ENCODE measurements around the gene NCEH1. TPM values are rescaled to one million over a fixed set of nuclear protein-coding genes. Genes with fewer than 3 reads are reported as not detected.

The NCEH1 gene
- total and polyA plus RNA-seq, 5 experiments from 2014 or later, result 1.9 to 5.9 (median 3.4) TPM

DNA sequence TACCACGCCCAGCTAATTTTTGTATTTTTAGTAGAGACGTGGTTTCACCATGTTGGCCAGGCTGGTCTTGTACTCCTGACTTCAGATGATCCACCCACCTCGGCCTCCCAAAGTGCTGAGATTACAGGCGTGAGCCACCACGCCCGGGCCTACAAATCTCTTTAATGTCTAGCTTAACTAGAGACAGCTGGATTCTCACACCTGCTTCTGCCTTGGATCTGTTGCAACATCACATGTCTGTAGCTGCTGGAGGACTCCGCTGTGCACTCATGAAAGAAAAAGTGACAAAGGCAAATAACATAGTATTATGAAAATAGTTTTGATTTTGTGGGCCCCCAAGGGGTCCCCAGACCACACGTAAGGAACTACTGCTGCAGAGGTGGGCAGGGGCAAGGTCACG is 85.9 kb downstream of the NCEH1 start:
- DNase-seq, result no peak
- no peaks in the 10 kb centered on the region for H3K27me3 Mint-ChIP-seq
- H3K27ac Mint-ChIP-seq, result no peak overlapping the region
- POLR2A ChIA-PET, result interaction anchor here (0.6 to 0.8 kb wide), 2 partner anchors 14 to 49 kb away, joined by 4 read pairs; no protein-coding TSS in a partner anchor
- peaks cover 0 to 2% (median 0%) of the 10 kb centered on the region in 9 donors for H3K9me3 Mint-ChIP-seq
- peaks cover 0 to 5% (median 4%) of the 10 kb centered on the region in 3 donors for H3K36me3 Mint-ChIP-seq
- no peak overlapping the region for H3K4me3 Mint-ChIP-seq
- no peak for ATAC-seq
- peaks cover 0 to 7% (median 2%) of the 10 kb centered on the region in 4 donors for H3K4me1 Mint-ChIP-seq

DNA sequence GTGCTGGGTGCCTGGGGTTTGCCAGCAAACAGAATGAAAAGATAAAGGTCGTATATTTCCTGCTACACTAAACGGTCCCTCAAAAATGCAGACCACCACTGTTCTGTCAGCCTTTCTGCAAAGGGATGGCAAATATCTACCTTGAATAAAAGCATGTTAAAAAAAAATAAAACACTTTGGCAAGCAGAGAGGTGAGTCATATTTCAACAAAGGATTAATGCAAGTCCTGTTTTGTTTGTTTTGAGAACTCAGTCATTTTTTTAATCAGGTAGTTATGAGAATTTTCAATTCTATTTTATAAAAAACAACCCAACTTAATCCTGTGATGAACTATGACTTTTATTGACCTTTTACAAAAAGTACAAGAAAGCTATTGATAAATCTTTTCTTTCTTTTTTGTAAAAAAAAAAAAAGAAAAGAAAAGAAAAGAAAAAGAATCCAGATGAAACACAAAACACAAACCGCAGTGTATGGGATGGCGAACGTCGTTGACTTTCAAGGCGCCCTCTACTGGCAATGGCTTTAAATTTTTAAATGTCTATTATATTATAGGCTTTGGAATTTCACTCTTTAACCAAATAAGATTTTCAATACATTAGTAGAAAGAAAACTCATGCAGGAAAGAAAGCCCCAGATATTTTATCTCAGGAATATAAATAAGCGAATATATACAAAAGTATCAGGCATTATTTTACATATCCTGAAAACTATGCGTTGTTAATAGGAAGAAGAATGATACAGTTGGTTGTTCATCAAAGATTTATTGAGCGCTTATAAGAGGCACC is 87.8 kb downstream of the NCEH1 start:
- H3K4me3 Mint-ChIP-seq, result peak overlapping the region in 8 of 10 donors; percentile 31 to 74 (median 48)
- H3K4me1 Mint-ChIP-seq, result peaks cover 0 to 7% (median 2%) of the 10 kb centered on the region in 4 donors
- peak in 8 of 10 donors; percentile 12 to 42 (median 33) for DNase-seq
- H3K9me3 Mint-ChIP-seq, result peaks cover 0 to 4% (median 0%) of the 10 kb centered on the region in 9 donors
- H3K27ac Mint-ChIP-seq, result peak overlapping the region in 2 of 10 donors; percentile 12 to 13
- peak; percentile 56 to 63 for ATAC-seq
- H3K36me3 Mint-ChIP-seq, result peaks cover 0 to 6% (median 5%) of the 10 kb centered on the region in 3 donors
- POLR2A ChIA-PET, result interaction anchor here (0.6 kb wide), 1 partner anchor 15 kb away, joined by 4 read pairs; no protein-coding TSS in a partner anchor
- no peaks in the 10 kb centered on the region for H3K27me3 Mint-ChIP-seq

DNA sequence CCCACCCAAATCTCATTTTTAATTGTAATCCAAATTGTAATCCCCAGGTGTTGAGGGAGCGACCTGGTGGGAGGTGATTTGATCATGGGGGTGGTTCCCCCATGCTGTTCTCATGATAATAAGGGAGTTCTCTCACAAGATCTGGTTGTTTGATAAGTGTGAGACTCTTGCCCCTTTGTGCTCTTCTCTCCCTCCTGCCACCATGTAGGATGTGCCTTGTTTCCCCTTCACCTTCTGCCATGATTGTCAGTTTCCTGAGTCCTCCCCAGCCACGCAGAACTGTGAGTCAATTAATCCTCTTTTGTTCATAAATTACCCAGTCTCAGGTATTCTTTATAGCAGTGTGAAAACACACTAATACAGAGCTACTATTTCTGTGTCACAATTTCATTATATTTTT is 88.7 kb downstream of the NCEH1 start:
- POLR2A ChIA-PET, result no interaction called here
- Mint-ChIP-seq H3K27ac (peak overlapping the region in 2 of 10 donors; percentile 8 to 50), H3K4me3 (no peak overlapping the region), H3K27me3 (no peaks in the 10 kb centered on the region), H3K36me3 (peaks cover 0 to 6% (median 5%) of the 10 kb centered on the region in 3 donors), H3K4me1 (peaks cover 0 to 7% (median 3%) of the 10 kb centered on the region in 4 donors), H3K9me3 (peaks cover 0 to 4% (median 0%) of the 10 kb centered on the region in 9 donors)
- ATAC-seq (no peak), DNase-seq (no peak)

DNA sequence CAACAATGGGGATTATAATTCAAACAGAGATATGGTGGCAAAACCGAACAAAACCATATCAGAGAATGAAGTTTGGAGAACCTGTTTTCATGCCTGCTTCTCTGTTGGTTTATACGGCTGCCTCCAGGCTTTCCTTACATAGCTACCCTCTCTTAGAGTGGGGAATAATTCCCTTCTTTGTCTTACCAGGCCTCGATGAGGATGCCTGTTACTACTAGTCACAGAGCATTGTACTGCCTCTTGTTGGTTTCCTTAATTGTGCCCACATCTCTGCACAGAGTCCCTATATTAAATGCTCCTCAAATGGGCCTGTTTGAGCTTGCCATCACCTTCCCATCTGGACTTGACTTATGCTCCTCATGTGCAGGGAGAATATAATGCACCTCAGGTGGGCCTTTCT is 92.9 kb downstream of the NCEH1 start:
- ATAC-seq (no peak), DNase-seq (no peak)
- H3K27me3 Mint-ChIP-seq, result no peaks in the 10 kb centered on the region
- H3K9me3 Mint-ChIP-seq, result peaks cover 0 to 4% (median 0%) of the 10 kb centered on the region in 9 donors
- H3K4me3 Mint-ChIP-seq, result no peak overlapping the region
- POLR2A ChIA-PET, result no interaction called here
- peaks cover 0 to 6% (median 5%) of the 10 kb centered on the region in 3 donors for H3K36me3 Mint-ChIP-seq
- peaks cover 5 to 23% (median 20%) of the 10 kb centered on the region in 4 donors for H3K4me1 Mint-ChIP-seq
- peak overlapping the region in 1 of 10 donors; percentile 54 for H3K27ac Mint-ChIP-seq

DNA sequence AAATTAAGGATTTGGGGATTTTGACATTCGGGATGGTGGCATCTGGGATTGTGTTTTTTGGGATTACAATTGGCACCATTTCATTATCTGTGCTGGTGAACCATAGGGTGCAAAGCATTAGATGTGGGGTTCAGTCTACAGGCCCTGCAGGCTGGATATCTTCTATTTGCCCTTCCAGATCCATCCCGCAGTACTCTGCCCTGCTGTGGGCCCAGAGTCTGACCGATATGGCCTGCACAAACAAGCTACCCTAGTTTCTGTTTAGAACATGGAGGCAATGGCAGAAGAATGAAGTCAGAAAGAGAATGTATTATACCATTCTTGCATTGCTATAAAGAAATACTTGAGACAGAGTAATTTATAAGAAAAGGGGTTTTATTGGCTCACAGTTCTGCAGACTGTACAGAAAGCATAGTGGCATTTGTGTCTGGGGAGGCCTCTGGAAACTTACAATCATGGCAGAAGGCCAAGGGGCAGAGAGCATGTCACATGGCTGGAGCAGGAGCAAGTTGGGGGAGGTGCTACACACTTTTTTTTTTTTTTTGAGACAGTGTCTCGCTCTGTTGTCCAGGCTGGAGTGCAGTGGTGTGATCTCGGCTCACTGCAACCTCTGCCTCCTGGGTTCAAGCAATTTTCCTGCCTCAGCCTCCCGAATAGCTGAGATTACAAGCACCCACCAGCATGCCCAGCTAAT is 93.7 kb downstream of the NCEH1 start:
- DNase-seq, result no peak
- POLR2A ChIA-PET, result no interaction called here
- Mint-ChIP-seq H3K36me3 (peaks cover 0 to 6% (median 5%) of the 10 kb centered on the region in 3 donors), H3K4me3 (peak overlapping the region in 3 of 10 donors; percentile 20 to 26 (median 22)), H3K27me3 (no peaks in the 10 kb centered on the region), H3K9me3 (peaks cover 0 to 4% (median 0%) of the 10 kb centered on the region in 9 donors), H3K27ac (peak overlapping the region in 3 of 10 donors; percentile 14 to 74 (median 61)), H3K4me1 (peaks cover 5 to 20% (median 17%) of the 10 kb centered on the region in 4 donors)
- no peak for ATAC-seq

DNA sequence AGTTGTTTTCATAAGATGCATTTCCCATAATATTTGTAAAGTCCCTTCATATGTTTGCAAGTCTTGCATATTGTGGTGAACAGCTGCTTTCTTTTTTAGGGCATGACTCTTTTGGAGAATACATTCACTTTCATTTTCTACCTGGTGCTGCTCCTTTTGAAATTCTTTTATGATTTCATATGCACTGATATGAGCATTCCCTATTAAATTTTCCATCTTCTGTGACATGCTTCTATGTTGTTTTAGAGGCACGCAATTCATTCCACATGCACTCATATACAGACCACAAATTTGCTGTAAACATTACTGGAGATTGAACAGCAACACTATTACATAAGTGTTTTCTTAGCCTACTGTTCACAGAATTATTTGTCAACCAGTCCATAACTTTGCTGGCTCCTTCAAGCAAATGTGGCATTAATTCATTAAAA is 94.8 kb downstream of the NCEH1 start:
- H3K4me3 Mint-ChIP-seq, result peak overlapping the region in 9 of 10 donors; percentile 7 to 78 (median 72)
- DNase-seq (no peak), ATAC-seq (no peak)
- H3K4me1 Mint-ChIP-seq, result peaks cover 5 to 19% (median 17%) of the 10 kb centered on the region in 4 donors
- peaks cover 0 to 6% (median 6%) of the 10 kb centered on the region in 3 donors for H3K36me3 Mint-ChIP-seq
- POLR2A ChIA-PET, result no interaction called here
- H3K27me3 Mint-ChIP-seq, result no peaks in the 10 kb centered on the region
- peak overlapping the region in 9 of 10 donors; percentile 9 to 76 (median 60) for H3K27ac Mint-ChIP-seq
- peaks cover 0 to 6% (median 2%) of the 10 kb centered on the region in 9 donors for H3K9me3 Mint-ChIP-seq

DNA sequence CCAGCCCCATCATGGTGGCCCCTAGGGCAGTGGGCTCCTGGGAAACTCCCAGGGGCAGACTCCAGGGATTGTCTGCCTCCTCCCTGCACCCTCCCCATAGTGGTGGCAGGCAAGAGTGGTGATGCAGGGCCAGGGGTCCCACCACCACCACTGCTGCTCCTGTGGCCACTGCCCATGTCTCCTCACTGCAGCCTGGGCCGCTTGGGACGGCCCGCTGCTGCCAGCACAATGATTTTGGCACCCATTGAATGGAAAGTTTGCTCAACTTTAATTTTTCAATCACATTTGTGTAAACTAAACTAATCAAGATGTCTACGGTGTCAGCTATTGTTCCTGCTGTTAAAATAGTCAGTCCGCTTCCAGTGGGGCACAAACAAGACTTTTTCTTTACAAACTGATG is 95.6 kb downstream of the NCEH1 start:
- DNase-seq (no peak), ATAC-seq (no peak)
- Mint-ChIP-seq H3K27me3 (no peaks in the 10 kb centered on the region), H3K27ac (peak overlapping the region in 2 of 10 donors; percentile 38 to 39), H3K4me3 (peak overlapping the region in 1 of 10 donors; percentile 50), H3K9me3 (peaks cover 0 to 13% (median 6%) of the 10 kb centered on the region in 9 donors), H3K36me3 (peaks cover 0 to 14% (median 13%) of the 10 kb centered on the region in 3 donors), H3K4me1 (peaks cover 5 to 19% (median 17%) of the 10 kb centered on the region in 4 donors)
- POLR2A ChIA-PET, result no interaction called here

DNA sequence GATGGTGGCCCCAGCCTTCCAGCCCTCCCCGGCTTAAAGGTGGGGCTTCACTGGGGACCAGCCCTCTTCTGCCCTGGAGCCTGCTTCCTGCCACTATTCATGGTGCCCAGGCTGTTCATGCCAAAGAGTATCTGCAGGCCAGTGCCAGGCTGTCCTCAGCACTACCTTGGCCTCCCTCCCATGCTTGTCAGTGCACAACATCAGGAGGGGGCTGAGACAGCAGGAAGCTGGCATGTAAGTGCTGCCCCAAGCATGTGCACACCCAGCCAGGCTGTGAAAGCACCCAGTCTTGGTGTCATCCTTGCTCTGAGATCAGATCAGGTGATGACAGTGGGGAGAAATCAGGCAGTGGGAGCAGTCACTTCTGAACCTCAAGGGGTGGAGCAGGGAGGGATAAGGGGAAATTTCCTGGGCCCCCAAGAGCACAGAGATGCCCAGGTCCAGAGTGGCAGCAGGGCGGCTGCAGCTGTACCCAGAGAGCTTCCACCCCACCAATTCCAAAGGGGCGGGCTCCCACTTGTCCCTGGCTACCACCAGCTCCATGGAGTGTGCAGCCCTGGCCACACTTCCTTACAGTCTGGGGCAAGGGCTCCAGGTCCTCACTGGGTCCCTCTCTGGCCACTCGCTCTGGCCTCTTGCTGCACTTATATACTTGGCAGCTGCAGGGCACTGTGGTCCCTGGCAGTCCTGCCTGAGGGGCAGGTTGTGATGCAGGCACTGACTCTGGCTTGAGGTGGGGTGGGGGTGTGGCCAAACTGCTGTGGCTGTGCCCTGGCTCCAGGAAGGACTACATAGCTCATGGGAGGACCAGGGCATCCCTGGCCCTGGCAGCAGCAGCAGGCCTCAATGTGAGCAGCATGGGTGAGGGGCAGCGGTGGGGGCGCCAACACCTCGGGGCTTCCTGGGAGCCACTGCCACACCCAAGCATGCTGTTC is 96.3 kb downstream of the NCEH1 start:
- Mint-ChIP-seq H3K27me3 (no peaks in the 10 kb centered on the region), H3K36me3 (peaks cover 0 to 15% (median 12%) of the 10 kb centered on the region in 3 donors), H3K9me3 (peaks cover 0 to 13% (median 6%) of the 10 kb centered on the region in 9 donors), H3K4me1 (peaks cover 5 to 19% (median 17%) of the 10 kb centered on the region in 4 donors), H3K4me3 (peak overlapping the region in 1 of 10 donors; percentile 18), H3K27ac (no peak overlapping the region)
- POLR2A ChIA-PET, result interaction anchor here (0.5 kb wide), 1 partner anchor 36 kb away, joined by 3 read pairs; no protein-coding TSS in a partner anchor
- ATAC-seq (no peak), DNase-seq (no peak)

DNA sequence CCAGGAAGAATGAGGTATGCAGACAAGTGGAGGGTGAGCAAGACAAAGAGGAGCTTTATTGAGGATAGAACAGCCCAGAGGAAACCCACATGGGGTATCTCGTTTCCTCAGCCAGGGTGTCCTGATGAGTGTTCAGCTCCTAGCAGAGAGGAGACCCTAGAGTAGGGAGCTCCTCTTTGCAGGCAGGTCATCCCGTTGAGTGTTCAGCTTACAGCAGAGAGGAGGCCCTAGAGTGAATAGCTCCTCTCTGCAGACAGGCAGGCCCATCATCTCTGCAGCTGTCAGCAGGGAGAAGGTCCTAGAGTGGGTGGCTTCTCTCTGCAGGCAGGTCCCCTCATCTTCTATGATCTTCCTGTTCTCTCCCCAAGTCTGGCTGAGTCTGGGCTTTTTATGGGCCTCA is 97.0 kb downstream of the NCEH1 start:
- peaks cover 5 to 19% (median 17%) of the 10 kb centered on the region in 4 donors for H3K4me1 Mint-ChIP-seq
- DNase-seq (no peak), ATAC-seq (no peak)
- H3K4me3 Mint-ChIP-seq, result no peak overlapping the region
- POLR2A ChIA-PET, result no interaction called here
- H3K36me3 Mint-ChIP-seq, result peaks cover 0 to 11% (median 9%) of the 10 kb centered on the region in 3 donors
- H3K27ac Mint-ChIP-seq, result no peak overlapping the region
- H3K27me3 Mint-ChIP-seq, result no peaks in the 10 kb centered on the region
- H3K9me3 Mint-ChIP-seq, result peaks cover 0 to 13% (median 4%) of the 10 kb centered on the region in 9 donors

DNA sequence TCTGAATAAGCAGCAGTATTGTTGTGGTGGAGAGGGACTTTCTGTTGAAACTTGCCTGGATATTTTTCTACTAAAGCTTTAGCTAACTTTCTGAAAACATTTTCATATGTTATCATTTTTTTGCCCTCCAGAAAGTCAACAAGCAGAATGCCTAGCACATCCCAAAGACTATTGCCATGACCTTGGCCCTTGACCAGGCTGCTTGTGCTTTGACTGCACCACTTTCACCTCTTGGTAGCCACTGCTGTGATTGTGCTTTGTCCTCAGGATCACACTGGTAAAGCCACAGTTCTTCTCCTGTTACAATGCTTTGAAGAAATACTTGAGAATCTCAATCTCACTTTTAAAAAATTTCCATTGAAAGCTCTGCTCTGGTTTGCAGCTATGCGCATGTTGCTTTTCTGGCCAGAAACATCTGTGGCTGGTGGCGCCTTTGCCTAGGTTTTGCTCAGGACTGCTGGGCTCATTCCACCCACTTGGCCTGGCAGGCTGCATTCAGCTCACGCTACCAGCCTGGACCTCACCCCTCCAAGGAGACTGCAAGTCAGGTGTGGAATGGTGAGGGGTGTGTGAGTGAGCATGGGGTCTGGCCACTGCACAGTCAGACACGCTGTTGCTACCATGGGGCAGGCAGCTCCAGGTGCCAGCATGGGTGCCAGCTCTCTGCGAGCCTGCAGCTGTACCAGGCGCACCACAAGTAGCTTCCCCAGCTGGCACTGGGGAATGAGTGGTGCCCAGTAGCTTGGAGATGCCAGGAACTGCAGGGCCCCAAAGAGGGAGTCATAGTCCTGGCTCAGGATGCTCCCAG is 97.8 kb downstream of the NCEH1 start:
- Mint-ChIP-seq H3K36me3 (peaks cover 0 to 11% (median 9%) of the 10 kb centered on the region in 3 donors), H3K4me1 (peaks cover 5 to 19% (median 17%) of the 10 kb centered on the region in 4 donors), H3K4me3 (no peak overlapping the region), H3K27me3 (no peaks in the 10 kb centered on the region), H3K27ac (no peak overlapping the region), H3K9me3 (peaks cover 0 to 13% (median 4%) of the 10 kb centered on the region in 9 donors)
- POLR2A ChIA-PET, result no interaction called here
- ATAC-seq (no peak), DNase-seq (no peak)

DNA sequence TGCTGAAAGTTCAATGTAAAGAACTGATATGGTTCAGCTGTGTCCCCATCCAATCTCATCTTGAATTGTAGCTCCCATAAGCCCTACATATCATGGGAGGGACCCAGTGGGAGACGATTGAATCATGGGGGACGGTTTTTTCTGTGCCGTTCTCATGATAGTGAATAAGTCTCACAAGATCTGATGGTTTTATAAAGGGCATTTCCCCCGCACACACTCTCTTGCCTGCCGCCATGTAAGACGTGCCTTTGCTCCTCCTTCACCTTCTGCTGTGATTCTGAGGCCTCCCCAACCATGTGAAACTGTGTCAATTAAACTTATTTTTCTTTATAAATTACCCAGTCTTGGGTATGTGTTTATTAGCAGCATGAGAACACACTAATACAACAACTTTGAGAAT is 101.1 kb downstream of the NCEH1 start:
- Mint-ChIP-seq H3K27ac (no peak overlapping the region), H3K27me3 (peaks cover 0 to 10% (median 0%) of the 10 kb centered on the region in 5 donors), H3K36me3 (peaks cover 0 to 14% (median 11%) of the 10 kb centered on the region in 3 donors), H3K9me3 (peaks cover 0 to 13% (median 4%) of the 10 kb centered on the region in 9 donors), H3K4me3 (no peak overlapping the region), H3K4me1 (no peaks in the 10 kb centered on the region)
- POLR2A ChIA-PET, result no interaction called here
- DNase-seq (no peak), ATAC-seq (no peak)

Data from naive thymus-derived CD8-positive, alpha-beta T cell (primary cell).